ENCODE measurements around the gene TFAP2C.

Gene TFAP2C

DNA sequence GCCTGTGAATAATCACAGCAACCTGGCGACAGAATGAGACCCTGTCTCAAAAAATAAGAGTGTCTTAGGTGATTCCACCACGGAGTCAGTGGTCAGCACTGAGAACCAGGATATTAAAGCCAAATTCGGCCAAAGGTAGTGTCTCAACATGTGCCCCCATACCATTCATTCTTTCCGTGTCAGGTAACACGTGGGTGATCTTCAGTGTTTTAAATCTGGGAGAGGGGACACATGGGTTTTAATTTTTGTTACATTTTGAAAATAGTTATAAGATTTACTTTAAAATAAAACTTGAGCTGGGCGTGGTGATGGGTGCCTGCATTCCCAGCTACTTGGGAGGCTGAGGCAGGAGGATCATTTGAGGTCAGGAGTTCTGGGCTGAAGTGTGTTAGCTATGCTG is 59.0 kb downstream of the TFAP2C start:
- H3K9me3 ChIP-seq (replicated peaks; ENCODE audit: insufficient read depth, low read length), result no peaks in the 10 kb centered on the region
- no peaks in the 10 kb centered on the region for H3K36me3 ChIP-seq (replicated peaks; ENCODE audit: insufficient read depth, low read length)
- no peaks in the 10 kb centered on the region for H3K79me2 ChIP-seq (ENCODE audit: low read length)
- H3K4me1 ChIP-seq (ENCODE audit: low read length), result peaks cover 15% of the 10 kb centered on the region
- no peak for DNase-seq
- H2AFZ ChIP-seq (ENCODE audit: low read length), result no peak overlapping the region
- H3K4me2 ChIP-seq (ENCODE audit: low read depth, low read length), result no peak overlapping the region
- no peaks in the 10 kb centered on the region for H4K20me1 ChIP-seq (ENCODE audit: insufficient read depth, low read length)
- no peaks in the 10 kb centered on the region for H3F3A ChIP-seq (ENCODE audit: insufficient read depth, low read length)
- TF ChIP-seq, protein P1, sequence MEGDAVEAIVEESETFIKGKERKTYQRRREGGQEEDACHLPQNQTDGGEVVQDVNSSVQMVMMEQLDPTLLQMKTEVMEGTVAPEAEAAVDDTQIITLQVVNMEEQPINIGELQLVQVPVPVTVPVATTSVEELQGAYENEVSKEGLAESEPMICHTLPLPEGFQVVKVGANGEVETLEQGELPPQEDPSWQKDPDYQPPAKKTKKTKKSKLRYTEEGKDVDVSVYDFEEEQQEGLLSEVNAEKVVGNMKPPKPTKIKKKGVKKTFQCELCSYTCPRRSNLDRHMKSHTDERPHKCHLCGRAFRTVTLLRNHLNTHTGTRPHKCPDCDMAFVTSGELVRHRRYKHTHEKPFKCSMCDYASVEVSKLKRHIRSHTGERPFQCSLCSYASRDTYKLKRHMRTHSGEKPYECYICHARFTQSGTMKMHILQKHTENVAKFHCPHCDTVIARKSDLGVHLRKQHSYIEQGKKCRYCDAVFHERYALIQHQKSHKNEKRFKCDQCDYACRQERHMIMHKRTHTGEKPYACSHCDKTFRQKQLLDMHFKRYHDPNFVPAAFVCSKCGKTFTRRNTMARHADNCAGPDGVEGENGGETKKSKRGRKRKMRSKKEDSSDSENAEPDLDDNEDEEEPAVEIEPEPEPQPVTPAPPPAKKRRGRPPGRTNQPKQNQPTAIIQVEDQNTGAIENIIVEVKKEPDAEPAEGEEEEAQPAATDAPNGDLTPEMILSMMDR (IDR thresholded peaks at IDR 0.05; ENCODE audit: low read length), result no peak
- no peak for TF ChIP-seq EZH2phosphoT487 (IDR thresholded peaks at IDR 0.05; ENCODE audit: low read length)
- no peak for TF ChIP-seq EZH2 (optimal IDR thresholded peaks at IDR 0.05; ENCODE audit: low read depth, low read length)
- no peak overlapping the region for H3K9ac ChIP-seq (ENCODE audit: low read length)
- H3K27ac ChIP-seq (ENCODE audit: low read length), result no peak overlapping the region
- H3K9me2 ChIP-seq (replicated peaks; ENCODE audit: insufficient read depth, low read length), result no peaks in the 10 kb centered on the region
- 0 out of 2 replicates have a peak, but pooled peaks cover 6% of the 10 kb centered on the region for H3K27me3 ChIP-seq (replicated peaks; ENCODE audit: insufficient read depth, low read length)
- no peak overlapping the region for H3K4me3 ChIP-seq (ENCODE audit: low read length)

Data from MM.1S (cell line).